ENCODE data around the gene KATNAL1.

Gene KATNAL1

GRCh38 chr13:30253830-30254229 is 53.5 kb downstream of the KATNAL1 start:
- Histone ChIP-seq H3K27ac (ENCODE audit: low read length, poor library complexity, severe bottlenecking) (no peak overlapping the region), H4K8ac (ENCODE audit: low read length) (no peak overlapping the region), H3K4me3 (ENCODE audit: insufficient read depth in 1 of 2, low read depth in 1 of 2, low read length in 2 of 2) (no peak overlapping the region), H2BK15ac (ENCODE audit: low read depth, poor library complexity, severe bottlenecking) (no peak overlapping the region), H4K91ac (ENCODE audit: low read length) (no peak overlapping the region), H2AK5ac (ENCODE audit: low read length, severe bottlenecking) (no peak overlapping the region), H3K4me2 (ENCODE audit: low read length, poor library complexity, severe bottlenecking) (no peak overlapping the region), H3K23ac (ENCODE audit: low read length in 2 of 2) (no peak overlapping the region), H3K4me1 (ENCODE audit: control insufficient read depth, insufficient read depth, low read depth, low read length) (peaks cover 3% of the 10 kb centered on the region), H3K36me3 (ENCODE audit: control insufficient read depth in 1 of 2, insufficient read depth in 2 of 2, low read depth in 1 of 2, low read length in 2 of 2) (peaks cover 0 to 45% of the 10 kb centered on the region in 2 experiments), H2BK120ac (ENCODE audit: low read depth, low read length) (no peak overlapping the region), H2AFZ (ENCODE audit: low read depth, low read length) (no peak overlapping the region), H2BK12ac (ENCODE audit: low read length in 2 of 2) (no peak overlapping the region), H3K14ac (ENCODE audit: low read length in 2 of 2) (no peak overlapping the region), H3K27me3 (ENCODE audit: control insufficient read depth in 1 of 2, insufficient read depth in 1 of 2, low read length in 2 of 2) (no peaks in the 10 kb centered on the region), H2BK5ac (ENCODE audit: low read depth, low read length, poor library complexity, severe bottlenecking) (no peak overlapping the region), H3K9me3 (ENCODE audit: control insufficient read depth, low read length) (peaks cover 8% of the 10 kb centered on the region), H3K79me1 (replicated peaks; ENCODE audit: low read length, poor library complexity, severe bottlenecking) (peaks cover 6% of the 10 kb centered on the region), H3K4ac (ENCODE audit: low read depth in 1 of 2, low read length in 2 of 2) (no peak overlapping the region), H3K9ac (ENCODE audit: low read length) (no peak overlapping the region), H3K18ac (ENCODE audit: low read depth in 1 of 2, low read length in 2 of 2) (no peak overlapping the region)
- 95% methylated on average over 6 of the region's 7 CpGs for WGBS
- no peak for DNase-seq

- Histone ChIP-seq H3K27ac (ENCODE audit: low read length, poor library complexity, severe bottlenecking) (no peak overlapping the region), H3K18ac (ENCODE audit: low read depth in 1 of 2, low read length in 2 of 2) (no peak overlapping the region)
- 100% methylated on average over 1 of the region's 2 CpGs for WGBS
Measured at GRCh38 chr13:30247406-30247805, 59.9 kb downstream of the KATNAL1 start.

GRCh38 chr13:30241532-30241931 is 65.8 kb downstream of the KATNAL1 start:
- Histone ChIP-seq H3K4me1 (ENCODE audit: control insufficient read depth, insufficient read depth, low read depth, low read length) (no peaks in the 10 kb centered on the region), H2AK5ac (ENCODE audit: low read length, severe bottlenecking) (no peak overlapping the region), H3K27ac (ENCODE audit: low read length, poor library complexity, severe bottlenecking) (no peak overlapping the region), H2BK15ac (ENCODE audit: low read depth, poor library complexity, severe bottlenecking) (no peak overlapping the region), H3K18ac (ENCODE audit: low read depth in 1 of 2, low read length in 2 of 2) (no peak overlapping the region), H4K91ac (ENCODE audit: low read length) (no peak overlapping the region), H3K23ac (ENCODE audit: low read length in 2 of 2) (no peak overlapping the region), H4K8ac (ENCODE audit: low read length) (no peak overlapping the region), H3K4me2 (ENCODE audit: low read length, poor library complexity, severe bottlenecking) (no peak overlapping the region), H2BK120ac (ENCODE audit: low read depth, low read length) (no peak overlapping the region), H3K36me3 (ENCODE audit: control insufficient read depth in 1 of 2, insufficient read depth in 2 of 2, low read depth in 1 of 2, low read length in 2 of 2) (peaks cover 3 to 28% of the 10 kb centered on the region in 2 experiments), H3K4me3 (ENCODE audit: insufficient read depth in 1 of 2, low read depth in 1 of 2, low read length in 2 of 2) (no peak overlapping the region), H3K27me3 (ENCODE audit: control insufficient read depth in 1 of 2, insufficient read depth in 1 of 2, low read length in 2 of 2) (no peaks in the 10 kb centered on the region), H3K4ac (ENCODE audit: low read depth in 1 of 2, low read length in 2 of 2) (no peak overlapping the region), H2AFZ (ENCODE audit: low read depth, low read length) (no peak overlapping the region), H2BK5ac (ENCODE audit: low read depth, low read length, poor library complexity, severe bottlenecking) (no peak overlapping the region), H3K14ac (ENCODE audit: low read length in 2 of 2) (no peak overlapping the region), H3K9me3 (ENCODE audit: control insufficient read depth, low read length) (no peaks in the 10 kb centered on the region), H3K79me1 (replicated peaks; ENCODE audit: low read length, poor library complexity, severe bottlenecking) (peaks cover 15% of the 10 kb centered on the region), H3K9ac (ENCODE audit: low read length) (peak overlapping the region; percentile 68), H2BK12ac (ENCODE audit: low read length in 2 of 2) (no peak overlapping the region)
- WGBS: 96% methylated on average over 2 of the region's 2 CpGs
- no peak for DNase-seq

More at GRCh38 chr13:30247406-30247805, 59.9 kb downstream of the KATNAL1 start:
- H3K4me2 ChIP-seq (ENCODE audit: low read length, poor library complexity, severe bottlenecking): no peak overlapping the region
- no peak overlapping the region for H4K8ac ChIP-seq (ENCODE audit: low read length)
- no peak overlapping the region for H4K91ac ChIP-seq (ENCODE audit: low read length)
- no peak for DNase-seq
- H3K79me1 ChIP-seq (replicated peaks; ENCODE audit: low read length, poor library complexity, severe bottlenecking): peaks cover 11% of the 10 kb centered on the region
- H3K27me3 ChIP-seq (ENCODE audit: control insufficient read depth in 1 of 2, insufficient read depth in 1 of 2, low read length in 2 of 2): no peaks in the 10 kb centered on the region
- H3K4me1 ChIP-seq (ENCODE audit: control insufficient read depth, insufficient read depth, low read depth, low read length): no peaks in the 10 kb centered on the region
- no peak overlapping the region for H3K23ac ChIP-seq (ENCODE audit: low read length in 2 of 2)
- no peak overlapping the region for H2BK120ac ChIP-seq (ENCODE audit: low read depth, low read length)
- no peak overlapping the region for H3K9ac ChIP-seq (ENCODE audit: low read length)
- no peak overlapping the region for H3K4ac ChIP-seq (ENCODE audit: low read depth in 1 of 2, low read length in 2 of 2)
- no peak overlapping the region for H2AFZ ChIP-seq (ENCODE audit: low read depth, low read length)
- H3K14ac ChIP-seq (ENCODE audit: low read length in 2 of 2): no peak overlapping the region
- H2BK5ac ChIP-seq (ENCODE audit: low read depth, low read length, poor library complexity, severe bottlenecking): no peak overlapping the region
- H3K4me3 ChIP-seq (ENCODE audit: insufficient read depth in 1 of 2, low read depth in 1 of 2, low read length in 2 of 2): no peak overlapping the region
- no peak overlapping the region for H2BK12ac ChIP-seq (ENCODE audit: low read length in 2 of 2)
- H2BK15ac ChIP-seq (ENCODE audit: low read depth, poor library complexity, severe bottlenecking): no peak overlapping the region
- H2AK5ac ChIP-seq (ENCODE audit: low read length, severe bottlenecking): no peak overlapping the region
- peaks cover 0 to 18% of the 10 kb centered on the region in 2 experiments for H3K36me3 ChIP-seq (ENCODE audit: control insufficient read depth in 1 of 2, insufficient read depth in 2 of 2, low read depth in 1 of 2, low read length in 2 of 2)
- peaks cover 8% of the 10 kb centered on the region for H3K9me3 ChIP-seq (ENCODE audit: control insufficient read depth, low read length)

- no peak overlapping the region for H2AK5ac ChIP-seq (ENCODE audit: low read length, severe bottlenecking)
- no CpG with 5 or more reads among the region's 2 CpGs for WGBS
- H3K14ac ChIP-seq (ENCODE audit: low read length in 2 of 2): no peak overlapping the region
Measured at GRCh38 chr13:30240608-30241007, 66.7 kb downstream of the KATNAL1 start.

More at GRCh38 chr13:30240608-30241007, 66.7 kb downstream of the KATNAL1 start:
- Histone ChIP-seq H2BK5ac (ENCODE audit: low read depth, low read length, poor library complexity, severe bottlenecking) (no peak overlapping the region), H2BK120ac (ENCODE audit: low read depth, low read length) (no peak overlapping the region), H3K23ac (ENCODE audit: low read length in 2 of 2) (no peak overlapping the region), H2BK15ac (ENCODE audit: low read depth, poor library complexity, severe bottlenecking) (no peak overlapping the region), H3K4me1 (ENCODE audit: control insufficient read depth, insufficient read depth, low read depth, low read length) (no peaks in the 10 kb centered on the region), H3K4ac (ENCODE audit: low read depth in 1 of 2, low read length in 2 of 2) (no peak overlapping the region), H3K27me3 (ENCODE audit: control insufficient read depth in 1 of 2, insufficient read depth in 1 of 2, low read length in 2 of 2) (no peaks in the 10 kb centered on the region), H3K27ac (ENCODE audit: low read length, poor library complexity, severe bottlenecking) (no peak overlapping the region), H3K4me2 (ENCODE audit: low read length, poor library complexity, severe bottlenecking) (no peak overlapping the region), H3K18ac (ENCODE audit: low read depth in 1 of 2, low read length in 2 of 2) (no peak overlapping the region), H4K91ac (ENCODE audit: low read length) (no peak overlapping the region), H2BK12ac (ENCODE audit: low read length in 2 of 2) (no peak overlapping the region), H3K9ac (ENCODE audit: low read length) (no peak overlapping the region), H3K4me3 (ENCODE audit: insufficient read depth in 1 of 2, low read depth in 1 of 2, low read length in 2 of 2) (no peak overlapping the region), H4K8ac (ENCODE audit: low read length) (no peak overlapping the region), H3K9me3 (ENCODE audit: control insufficient read depth, low read length) (no peaks in the 10 kb centered on the region), H3K79me1 (replicated peaks; ENCODE audit: low read length, poor library complexity, severe bottlenecking) (peaks cover 19% of the 10 kb centered on the region), H2AFZ (ENCODE audit: low read depth, low read length) (no peak overlapping the region), H3K36me3 (ENCODE audit: control insufficient read depth in 1 of 2, insufficient read depth in 2 of 2, low read depth in 1 of 2, low read length in 2 of 2) (peaks cover 3 to 36% of the 10 kb centered on the region in 2 experiments)
- DNase-seq: no peak
